HG02642 (cell line): ENCODE results near the gene CCDC127.
"Not testable (repeated sequence)": the region's sequence is repeated elsewhere in the genome, so short reads cannot be mapped to it uniquely, and the experiment has no call there.

ENCODE experiments used
- ATAC-seq: cut with Tn5 transposase; IDR thresholded peaks from one replicate; pipeline ENCODE4 v1.9.1; 2021; ENCODE audit warnings: mild to moderate bottlenecking; ENCODE audit not compliant: unreplicated experiment, poor library complexity

CCDC127 gene

GRCh38 chr5:217494-218456, at the start of gene CCDC127, which contains the start of gene SDHA:
CCDC127 (minus strand) TSS chr5:218153; CDS start chr5:216849, 1,304 bp downstream.
SDHA (plus strand) TSS chr5:218320; CDS start chr5:218356, 36 bp downstream.
- peak; percentile 87 for ATAC-seq

GRCh38 chr5:267716-268115, 49.8 kb upstream of the CCDC127 start:
- ATAC-seq: no peak

GRCh38 chr5:266311-267026, 48.5 kb upstream of the CCDC127 start:
- not testable (repeated sequence) for ATAC-seq

GRCh38 chr5:264338-264737, 46.4 kb upstream of the CCDC127 start:
- ATAC-seq: no peak

GRCh38 chr5:263275-263974, 45.5 kb upstream of the CCDC127 start:
- ATAC-seq: not testable (repeated sequence)

GRCh38 chr5:257148-257547, 39.2 kb upstream of the CCDC127 start:
- no peak for ATAC-seq

- ATAC-seq: not testable (repeated sequence)
Observed at GRCh38 chr5:256347-256746, 38.4 kb upstream of the CCDC127 start.

GRCh38 chr5:255116-255515, 37.2 kb upstream of the CCDC127 start:
- not testable (repeated sequence) for ATAC-seq

- ATAC-seq: not testable (repeated sequence)
Observed at GRCh38 chr5:254322-254721, 36.4 kb upstream of the CCDC127 start.

GRCh38 chr5:252546-252945, 34.6 kb upstream of the CCDC127 start:
- no peak for ATAC-seq

- not testable (repeated sequence) for ATAC-seq
Observed at GRCh38 chr5:251975-252374, 34.0 kb upstream of the CCDC127 start.

- ATAC-seq: not testable (repeated sequence)
Observed at GRCh38 chr5:251538-251937, 33.6 kb upstream of the CCDC127 start.

GRCh38 chr5:251016-251415, 33.1 kb upstream of the CCDC127 start:
- ATAC-seq: not testable (repeated sequence)

- ATAC-seq: not testable (repeated sequence)
Observed at GRCh38 chr5:250396-250795, 32.4 kb upstream of the CCDC127 start.

GRCh38 chr5:245717-246116, 27.8 kb upstream of the CCDC127 start:
- ATAC-seq: not testable (repeated sequence)

GRCh38 chr5:243683-244367, 25.9 kb upstream of the CCDC127 start:
- ATAC-seq: not testable (repeated sequence)

- ATAC-seq: not testable (repeated sequence)
Observed at GRCh38 chr5:241045-241669, 23.2 kb upstream of the CCDC127 start.

GRCh38 chr5:240550-240949, 22.6 kb upstream of the CCDC127 start:
- ATAC-seq: not testable (repeated sequence)

- not testable (repeated sequence) for ATAC-seq
Observed at GRCh38 chr5:237931-238330, 20.0 kb upstream of the CCDC127 start.
